Neural cell (in vitro differentiated cells): ENCODE results near the gene TXLNA.

Source experiments
- CTCF ChIP-seq: fragments of 450-650 bp; IDR thresholded peaks from 2 replicates; pipeline ENCODE4 v1.5.1; 2014; ENCODE audit warnings: antibody characterized with exemption, mild to moderate bottlenecking, moderate library complexity; ENCODE audit not compliant: poor library complexity, severe bottlenecking
- EP300 ChIP-seq: fragments of 450-650 bp; conservative IDR thresholded peaks from 2 replicates; pipeline ENCODE4 v1.6.1; 2014; ENCODE audit warnings: antibody characterized with exemption, mild to moderate bottlenecking, moderate library complexity; ENCODE audit not compliant: poor library complexity, severe bottlenecking
- EZH2 ChIP-seq: fragments of 200-600, 300-800 bp; shearing (Covaris generic), sonication (generic); IDR thresholded peaks from 2 replicates; pipeline ENCODE4 v1.6.1; 2014; ENCODE audit warnings: antibody characterized with exemption, low read length, borderline replicate concordance, mild to moderate bottlenecking; ENCODE audit not compliant: insufficient read depth, poor library complexity, severe bottlenecking
- TAF1 ChIP-seq: IDR thresholded peaks from 2 replicates; pipeline ENCODE4 v1.6.1; 2012; ENCODE audit warnings: low read depth

DNA sequence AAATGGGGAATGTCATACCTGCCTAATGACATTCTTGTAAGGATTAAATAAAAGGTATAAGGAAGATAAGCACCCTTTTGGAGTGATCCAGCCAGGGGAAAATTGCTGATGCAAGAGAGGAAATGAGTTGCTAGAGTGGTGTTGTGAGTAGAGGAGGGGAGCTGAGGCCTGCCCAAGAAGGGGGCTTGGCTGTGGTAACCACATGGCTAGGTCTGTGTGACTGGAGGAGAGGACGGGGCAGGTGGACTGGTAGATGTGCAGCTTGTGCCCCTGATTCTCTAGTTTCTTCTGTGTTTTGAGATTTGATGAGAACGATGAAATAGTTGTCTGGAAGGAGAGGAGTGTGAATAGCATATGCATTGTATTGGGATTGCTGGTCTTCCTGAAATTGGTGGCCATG, 6.6 kb downstream of the TXLNA start:
- TF ChIP-seq TAF1, result no peak
- TF ChIP-seq EZH2, result no peak
- no peak for TF ChIP-seq CTCF
- no peak for TF ChIP-seq EP300
